GM12891 (cell line): ENCODE data around the gene KIT.

Source experiments
- PAX5 ChIP-seq: IDR thresholded peaks from 2 replicates; pipeline ENCODE4 v1.6.1; 2011; ENCODE audit warnings: low read length, moderate library complexity, mild to moderate bottlenecking; ENCODE audit not compliant: insufficient read depth, severe bottlenecking
- POLR2A ChIP-seq: IDR thresholded peaks from 2 replicates; pipeline ENCODE4 v1.6.1; 2011; ENCODE audit warnings: low read depth, low read length, control low read depth
- POLR2AphosphoS5 ChIP-seq: IDR thresholded peaks from 2 replicates; pipeline ENCODE4 v1.6.1; 2011; ENCODE audit warnings: low read depth, low read length, control low read depth
- POU2F2 ChIP-seq: IDR thresholded peaks from 2 replicates; pipeline ENCODE4 v1.6.1; 2011; ENCODE audit warnings: low read depth, mild to moderate bottlenecking, control low read depth, low read length, moderate library complexity
- SPI1 ChIP-seq: IDR thresholded peaks from 2 replicates; pipeline ENCODE4 v1.6.1; 2011; ENCODE audit warnings: low read depth, low read length, control low read depth
- TAF1 ChIP-seq: IDR thresholded peaks from 2 replicates; pipeline ENCODE4 v1.6.1; 2011; ENCODE audit warnings: low read depth, low read length, control low read depth

- TF ChIP-seq POLR2A (no peak), PAX5 (no peak), POLR2AphosphoS5 (no peak), TAF1 (no peak), SPI1 (no peak), POU2F2 (no peak)
Measured at GRCh38 chr4:54645830-54646229, 11.9 kb upstream of the KIT start.
